Activated CD8-positive, alpha-beta T cell treated with anti-CD3 and anti-CD28 coated beads, Interleukin-2, amount 10 ng/mL, durations not matched to agents 7 days and 5 days (primary cell): ENCODE results near the gene TM9SF1. TPM values are rescaled to one million over a fixed set of nuclear protein-coding genes. Genes with fewer than 3 reads are reported as not detected.
"Not testable (repeated sequence)": the region's sequence is repeated elsewhere in the genome, so short reads cannot be mapped to it uniquely, and the experiment has no call there.

Source experiments
- ATAC-seq: fragments of 150-1000 bp; cut with Tn5 transposase; one replicate; pipeline ENCODE4 v1.10.0; 2021; ENCODE audit warnings: moderate library complexity
- CTCF ChIA-PET: fragments of 350-600 bp; sonication (Branson Sonifier 250); formaldehyde crosslinking; loops from one replicate; lab custom pipeline; 2021; ENCODE audit warnings: antibody characterized with exemption; lab: Charles Lee
- POLR2A ChIA-PET: fragments of 350-600 bp; sonication (Branson Sonifier 250); formaldehyde crosslinking; loops from one replicate; lab custom pipeline; 2021; ENCODE audit warnings: antibody characterized with exemption; lab: Charles Lee
- DNase-seq: peaks from one replicate; pipeline ENCODE4 v3.0.0-alpha.2; 2020
- H3K27ac Mint-ChIP-seq: one replicate; pipeline ENCODE4 v1.8.0; 2021; ENCODE audit warnings: mild to moderate bottlenecking, mixed read lengths
- H3K27me3 Mint-ChIP-seq: one replicate; pipeline ENCODE4 v1.8.0; 2021; ENCODE audit warnings: low read depth, mixed read lengths
- H3K36me3 Mint-ChIP-seq: one replicate; pipeline ENCODE4 v1.8.0; 2021; ENCODE audit warnings: low read depth, mixed read lengths
- H3K4me1 Mint-ChIP-seq: one replicate; pipeline ENCODE4 v1.8.0; 2021; ENCODE audit warnings: low read depth, mixed read lengths
- H3K4me3 Mint-ChIP-seq: one replicate; pipeline ENCODE4 v1.8.0; 2021; ENCODE audit warnings: mild to moderate bottlenecking, mixed read lengths
- H3K9me3 Mint-ChIP-seq: one replicate; pipeline ENCODE4 v1.8.0; 2022; ENCODE audit warnings: mixed read lengths; ENCODE audit not compliant: insufficient read depth
- total RNA-seq, 2 experiments: library from RNA; stranded (reverse); gene quantifications; one replicate each; pipeline ENCODE4 v1.2.3, GENCODE V29; 2021

TM9SF1 gene
- total RNA-seq, 2 experiments from 2014 or later: 29.3 to 32.8 TPM

GRCh38 chr14:24211311-24211710, 16.1 kb upstream of the TM9SF1 start:
- ChIA-PET POLR2A (interaction anchor here (0.8 to 8.8 kb wide), 2 partner anchors 17 to 56 kb away, joined by 3 to 87 read pairs; partner anchors contain the start of gene TM9SF1), CTCF (interaction anchor here (0.8 to 4.0 kb wide), 3 partner anchors 16 to 97 kb away, joined by 3 to 22 read pairs (median 3); partner anchors contain the start of genes CIDEB, TINF2 and TM9SF1)
- ATAC-seq: no peak
- no peak for DNase-seq
- Mint-ChIP-seq H3K4me1 (peaks cover 48% of the 10 kb centered on the region), H3K4me3 (peak overlapping the region; percentile 87), H3K27ac (peak overlapping the region; percentile 97), H3K36me3 (peaks cover 69% of the 10 kb centered on the region), H3K9me3 (no peaks in the 10 kb centered on the region), H3K27me3 (no peaks in the 10 kb centered on the region)

GRCh38 chr14:24207625-24208024, 12.4 kb upstream of the TM9SF1 start:
- Mint-ChIP-seq H3K27me3 (no peaks in the 10 kb centered on the region), H3K4me3 (no peak overlapping the region), H3K36me3 (peaks cover 78% of the 10 kb centered on the region), H3K9me3 (peaks cover 5% of the 10 kb centered on the region), H3K27ac (no peak overlapping the region), H3K4me1 (peaks cover 25% of the 10 kb centered on the region)
- DNase-seq (no peak), ATAC-seq (no peak)
- ChIA-PET CTCF (no interaction called here), POLR2A (interaction anchor here (1.0 to 4.1 kb wide), 3 partner anchors 8 to 94 kb away, joined by 3 to 23 read pairs (median 3); partner anchors contain the start of genes DCAF11 and TM9SF1)

DNA sequence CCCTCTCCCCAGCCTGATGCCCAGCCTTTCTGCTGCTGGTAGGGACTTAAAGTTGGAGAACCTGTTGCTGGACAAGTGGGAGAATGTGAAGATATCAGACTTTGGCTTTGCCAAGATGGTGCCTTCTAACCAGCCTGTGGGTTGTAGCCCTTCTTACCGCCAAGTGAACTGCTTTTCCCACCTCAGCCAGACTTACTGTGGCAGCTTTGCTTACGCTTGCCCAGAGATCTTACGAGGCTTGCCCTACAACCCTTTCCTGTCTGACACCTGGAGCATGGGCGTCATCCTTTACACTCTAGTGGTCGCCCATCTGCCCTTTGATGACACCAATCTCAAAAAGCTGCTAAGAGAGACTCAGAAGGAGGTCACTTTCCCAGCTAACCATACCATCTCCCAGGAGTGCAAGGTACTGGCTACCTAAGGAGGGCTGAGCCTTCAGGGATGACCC, 11.9 kb upstream of the TM9SF1 start:
- ATAC-seq: no peak
- peak overlapping the region; percentile 46 for H3K27ac Mint-ChIP-seq

DNA sequence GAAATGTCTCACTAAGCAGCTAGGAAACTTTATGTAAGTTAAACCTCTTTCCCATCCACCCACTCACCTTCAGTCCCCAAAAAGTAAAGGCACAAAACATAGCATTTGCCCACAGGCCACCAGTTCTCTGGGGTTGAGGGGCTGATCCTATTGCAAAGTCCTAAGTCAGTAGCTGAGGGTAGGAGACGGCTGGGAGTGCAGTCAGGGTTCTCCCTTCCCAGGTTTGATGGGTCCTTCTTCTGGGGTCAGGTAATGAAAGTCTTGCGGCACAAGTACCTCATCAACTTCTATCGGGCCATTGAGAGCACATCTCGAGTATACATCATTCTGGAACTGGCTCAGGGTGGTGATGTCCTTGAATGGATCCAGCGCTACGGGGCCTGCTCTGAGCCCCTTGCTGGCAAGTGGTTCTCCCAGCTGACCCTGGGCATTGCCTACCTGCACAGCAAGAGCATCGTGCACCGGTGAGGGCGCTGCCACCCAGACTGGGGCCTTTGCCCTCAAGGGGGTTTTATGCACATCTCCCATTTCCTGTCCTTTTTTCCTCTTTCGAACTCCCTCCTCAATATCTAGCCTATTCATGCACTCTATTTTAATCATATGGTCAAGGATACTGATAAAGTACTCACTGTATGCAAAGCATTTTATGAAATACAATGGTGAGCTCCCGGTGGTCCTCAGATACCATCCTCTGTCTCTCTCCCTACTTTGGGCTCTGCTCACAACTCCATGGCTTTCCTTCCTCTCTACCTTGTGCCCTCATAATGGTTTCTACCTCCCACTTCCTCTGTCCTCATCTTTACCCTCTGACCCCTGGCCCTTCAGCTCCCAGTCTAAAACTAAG, 11.2 kb upstream of the TM9SF1 start:
- ChIA-PET CTCF (interaction anchor here (1.0 to 1.2 kb wide), 2 partner anchors 45 to 101 kb away, joined by 3 to 4 read pairs; partner anchors contain the start of genes CIDEB and IRF9), POLR2A (interaction anchor here (0.9 to 4.1 kb wide), 4 partner anchors 11 to 92 kb away, joined by 3 to 23 read pairs (median 4); partner anchors contain the start of genes DCAF11, IRF9 and TM9SF1)
- DNase-seq (no peak), ATAC-seq (no peak)
- Mint-ChIP-seq H3K4me1 (peaks cover 17% of the 10 kb centered on the region), H3K36me3 (peaks cover 86% of the 10 kb centered on the region), H3K9me3 (peaks cover 7% of the 10 kb centered on the region), H3K4me3 (no peak overlapping the region), H3K27ac (peak overlapping the region; percentile 46), H3K27me3 (no peaks in the 10 kb centered on the region)

More for the DNA sequence above, 11.9 kb upstream of the TM9SF1 start:
- H3K36me3 Mint-ChIP-seq: peaks cover 83% of the 10 kb centered on the region
- POLR2A ChIA-PET: interaction anchor here (1.0 to 4.1 kb wide), 3 partner anchors 8 to 93 kb away, joined by 3 to 23 read pairs (median 3); partner anchors contain the start of genes DCAF11 and TM9SF1
- H3K4me3 Mint-ChIP-seq: no peak overlapping the region
- H3K27me3 Mint-ChIP-seq: no peaks in the 10 kb centered on the region
- H3K9me3 Mint-ChIP-seq: peaks cover 7% of the 10 kb centered on the region
- CTCF ChIA-PET: interaction anchor here (1.0 kb wide), 1 partner anchor 101 kb away, joined by 3 read pairs; the partner anchor contains the start of gene CIDEB
- no peak for DNase-seq
- peaks cover 21% of the 10 kb centered on the region for H3K4me1 Mint-ChIP-seq

DNA sequence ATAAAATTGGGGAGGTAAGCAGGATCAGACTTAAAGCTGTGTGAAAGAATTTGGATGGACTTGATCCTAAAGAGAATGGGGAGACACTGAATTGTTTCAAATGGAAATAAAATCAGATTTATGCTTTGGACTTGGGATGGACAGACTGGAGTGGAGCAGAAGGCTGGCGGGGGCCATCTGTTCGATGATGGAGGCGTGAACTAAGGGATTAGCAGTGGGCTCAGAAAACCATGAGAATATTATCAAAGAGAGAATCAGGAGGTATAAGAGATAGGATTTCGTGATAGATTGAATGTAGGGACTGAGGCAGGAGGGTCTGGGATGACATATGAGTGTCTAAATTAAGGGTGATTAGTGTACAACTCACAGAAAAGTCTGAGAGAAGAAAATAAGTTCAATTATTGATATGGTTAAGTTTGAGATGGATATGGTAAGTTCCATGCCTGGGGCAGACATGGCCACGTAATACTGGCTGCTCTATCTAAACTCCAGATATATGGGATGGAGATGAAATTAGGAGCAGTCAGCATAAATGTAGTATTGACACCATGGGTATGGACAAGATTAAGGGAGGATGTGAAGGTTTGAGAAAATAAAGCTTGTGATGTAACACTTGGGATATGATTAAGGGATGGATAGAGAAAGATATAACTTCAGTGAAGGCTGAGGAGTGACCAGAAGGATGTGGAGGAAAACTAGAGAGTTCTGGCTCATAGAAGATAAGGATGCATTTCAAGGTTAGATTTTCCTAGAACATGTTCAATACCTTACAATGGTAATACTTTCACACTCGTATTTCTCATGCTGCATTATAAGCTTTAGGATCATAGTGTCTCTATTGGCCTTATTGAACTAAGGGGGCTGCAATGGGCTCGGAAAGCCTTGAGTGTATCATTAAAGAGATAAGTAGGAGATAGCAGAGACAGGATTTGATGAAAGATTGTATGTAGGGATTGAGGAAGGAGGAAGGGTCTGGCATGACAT, 9.2 kb upstream of the TM9SF1 start:
- H3K9me3 Mint-ChIP-seq: peaks cover 7% of the 10 kb centered on the region
- no peaks in the 10 kb centered on the region for H3K27me3 Mint-ChIP-seq
- no peak overlapping the region for H3K27ac Mint-ChIP-seq
- POLR2A ChIA-PET: interaction anchor here (0.6 to 4.1 kb wide), 4 partner anchors 9 to 37 kb away, joined by 3 to 23 read pairs (median 4); partner anchors contain the start of genes CHMP4A and TM9SF1
- ATAC-seq (no peak), DNase-seq (no peak)
- H3K4me1 Mint-ChIP-seq: peaks cover 11% of the 10 kb centered on the region
- H3K4me3 Mint-ChIP-seq: no peak overlapping the region
- H3K36me3 Mint-ChIP-seq: peaks cover 79% of the 10 kb centered on the region
- CTCF ChIA-PET: interaction anchor here (1.7 kb wide), 1 partner anchor 92 kb away, joined by 3 read pairs; no protein-coding TSS in a partner anchor

DNA sequence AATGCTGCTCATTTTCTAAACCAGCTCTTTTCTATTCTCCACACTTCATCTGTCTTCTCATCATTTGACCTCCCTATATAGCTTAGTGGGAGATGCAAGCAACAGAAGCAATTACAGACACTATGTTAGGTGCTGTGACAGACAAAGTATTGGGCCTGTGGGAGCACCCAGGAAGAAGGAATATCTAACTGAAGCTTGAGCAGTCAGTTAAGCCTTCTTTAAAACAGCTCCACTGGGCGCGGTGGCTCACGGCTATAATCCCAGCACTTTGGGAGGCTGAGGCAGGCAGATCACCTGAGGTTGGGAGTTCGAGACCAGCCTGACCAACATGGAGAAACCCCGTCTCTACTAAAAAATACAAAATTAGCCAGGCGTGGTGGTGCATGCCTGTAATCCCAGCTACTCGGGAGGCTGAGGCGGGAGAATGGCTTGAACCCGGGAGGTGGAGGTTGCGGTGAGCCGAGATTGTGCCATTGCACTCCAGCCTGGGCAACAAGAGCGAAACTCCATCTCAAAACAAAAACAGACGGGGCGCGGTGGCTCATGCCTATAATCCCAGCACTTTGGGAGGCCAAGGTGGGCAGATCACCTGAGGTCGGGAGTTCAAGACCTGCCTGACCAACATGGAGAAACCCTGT, 8.1 kb upstream of the TM9SF1 start:
- peaks cover 21% of the 10 kb centered on the region for H3K4me1 Mint-ChIP-seq
- not testable (repeated sequence) for H3K27me3 Mint-ChIP-seq, H3K27ac Mint-ChIP-seq, H3K4me3 Mint-ChIP-seq, H3K9me3 Mint-ChIP-seq, DNase-seq, ATAC-seq
- H3K36me3 Mint-ChIP-seq: peaks cover 83% of the 10 kb centered on the region
- POLR2A ChIA-PET: interaction anchor here (0.8 to 1.9 kb wide), 2 partner anchors 10 to 13 kb away, joined by 3 to 5 read pairs; partner anchors contain the start of genes CHMP4A and MDP1
- CTCF ChIA-PET: interaction anchor here (1.2 to 1.7 kb wide), 3 partner anchors 10 to 105 kb away, joined by 3 to 4 read pairs (median 3); partner anchors contain the start of gene CHMP4A

DNA sequence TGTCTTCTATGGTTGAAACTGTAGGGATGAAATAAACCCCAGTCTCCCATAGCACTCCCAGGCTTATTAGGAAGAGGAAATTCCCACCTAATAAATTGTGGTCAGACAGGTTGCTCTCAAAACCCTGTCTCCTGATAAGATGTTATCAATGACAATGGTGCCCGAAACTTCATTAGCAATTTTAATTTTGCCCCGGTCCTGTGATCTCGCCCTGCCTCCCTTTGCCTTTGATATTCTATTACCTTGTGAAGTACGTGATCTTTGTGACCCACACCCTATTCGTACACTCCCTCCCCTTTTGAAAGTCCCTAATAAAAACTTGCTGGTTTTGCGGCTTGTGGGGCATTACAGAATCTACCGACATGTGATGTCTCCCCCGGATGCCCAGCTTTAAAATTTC, 7.3 kb upstream of the TM9SF1 start:
- not testable (repeated sequence) for DNase-seq, H3K9me3 Mint-ChIP-seq, H3K4me3 Mint-ChIP-seq, H3K27me3 Mint-ChIP-seq, ATAC-seq, H3K27ac Mint-ChIP-seq
- POLR2A ChIA-PET: interaction anchor here (0.8 to 1.9 kb wide), 2 partner anchors 11 to 13 kb away, joined by 3 to 5 read pairs; partner anchors contain the start of genes CHMP4A and MDP1
- CTCF ChIA-PET: interaction anchor here (1.2 to 1.3 kb wide), 2 partner anchors 11 to 106 kb away, joined by 3 to 4 read pairs; partner anchors contain the start of gene CHMP4A
- peaks cover 22% of the 10 kb centered on the region for H3K4me1 Mint-ChIP-seq
- peaks cover 77% of the 10 kb centered on the region for H3K36me3 Mint-ChIP-seq

- no peak overlapping the region for H3K4me3 Mint-ChIP-seq
- CTCF ChIA-PET: interaction anchor here (0.7 to 1.2 kb wide), 3 partner anchors 17 to 109 kb away, joined by 3 to 4 read pairs (median 3); partner anchors contain the start of genes CIDEB and MDP1
Observed at GRCh38 chr14:24198814-24199524, 3.7 kb upstream of the TM9SF1 start.

DNA sequence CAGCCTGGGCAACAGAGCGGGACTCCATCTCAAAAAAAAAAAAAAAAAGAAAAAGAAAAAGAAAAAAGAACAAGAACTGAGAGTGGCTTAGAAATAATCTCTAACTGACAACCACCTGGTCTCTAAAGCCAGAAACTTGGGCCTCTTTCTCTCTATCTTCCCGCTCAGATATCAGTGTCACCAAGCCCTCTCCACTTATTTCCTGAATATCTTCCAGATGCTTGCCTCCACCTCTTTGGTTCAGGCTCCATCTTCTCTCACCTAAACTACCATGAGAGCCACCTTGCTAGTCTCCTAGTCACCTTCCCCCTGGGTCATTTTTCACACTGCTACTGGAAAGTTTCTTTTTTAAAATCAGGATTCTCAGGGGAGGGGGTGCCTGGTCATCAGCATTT, 1.8 kb upstream of the TM9SF1 start:
- POLR2A ChIA-PET: interaction anchor here (3.0 to 4.3 kb wide), 4 partner anchors 9 to 45 kb away, joined by 22 to 87 read pairs (median 40); partner anchors contain the start of genes CHMP4A, IRF9, MDP1 and TINF2
- Mint-ChIP-seq H3K9me3 (no peaks in the 10 kb centered on the region), H3K27me3 (no peaks in the 10 kb centered on the region), H3K36me3 (peaks cover 62% of the 10 kb centered on the region), H3K4me3 (peak overlapping the region; percentile 88), H3K27ac (peak overlapping the region; percentile 75), H3K4me1 (peaks cover 52% of the 10 kb centered on the region)
- DNase-seq: no peak
- no peak for ATAC-seq
- CTCF ChIA-PET: interaction anchor here (1.8 to 3.6 kb wide), 3 partner anchors 16 to 100 kb away, joined by 9 to 24 read pairs (median 22); partner anchors contain the start of genes CHMP4A and TINF2

More at GRCh38 chr14:24198814-24199524, 3.7 kb upstream of the TM9SF1 start:
- peaks cover 7% of the 10 kb centered on the region for H3K9me3 Mint-ChIP-seq
- no peak for ATAC-seq
- peaks cover 63% of the 10 kb centered on the region for H3K36me3 Mint-ChIP-seq
- H3K27me3 Mint-ChIP-seq: no peaks in the 10 kb centered on the region
- POLR2A ChIA-PET: interaction anchor here (1.1 to 1.5 kb wide), 3 partner anchors 8 to 38 kb away, joined by 3 read pairs; partner anchors contain the start of gene IRF9
- peaks cover 41% of the 10 kb centered on the region for H3K4me1 Mint-ChIP-seq
- no peak for DNase-seq
- H3K27ac Mint-ChIP-seq: peak overlapping the region; percentile 53
